Pancreas (tissue), 10 donors: ENCODE data around the gene IL4I1. TPM values are rescaled to one million over a fixed set of nuclear protein-coding genes. Genes with fewer than 3 reads are reported as not detected.

ENCODE experiments used
- ATAC-seq, 4 donors: fragments of 200-7000 bp; cut with Tn5 transposase; one replicate each; pipeline versions ENCODE4 v1.8.0 to v1.9.1; 2020; ENCODE audit warnings: mild to moderate bottlenecking in 4 of 4, moderate library complexity in 4 of 4
- DNase-seq, 6 donors: peaks; one replicate each; pipeline ENCODE4 v3.0.0-alpha.2; 2020
- FAIRE-seq: peaks from 2 replicates; lab custom pipeline; 2012; peaks lifted over from hg19 to GRCh38; lab: Jason Lieb, UNC
- H3K27ac ChIP-seq, 4 donors: fragments of 200-600 bp; sonication (generic); 1 replicate in 3 of 4; 2 replicates in 1 of 4; pipeline versions ENCODE4 v1.5.0 to v1.8.0; 2020
- H3K27me3 ChIP-seq, 4 donors: fragments of 200-600 bp; one replicate each; pipeline ENCODE4 v1.8.0; 2021
- H3K36me3 ChIP-seq, 3 donors: fragments of 200-600 bp; sonication (generic) in 1 of 3; one replicate each; pipeline versions ENCODE4 v1.5.0 to v1.8.0; 2020 to 2021
- H3K4me1 ChIP-seq, 3 donors: fragments of 200-600 bp; one replicate each; pipeline ENCODE4 v1.8.0; 2021
- H3K4me3 ChIP-seq, 4 donors: fragments of 200-600 bp; sonication (generic) in 2 of 4; one replicate each; pipeline versions ENCODE4 v1.5.0 to v1.8.0; 2020 to 2021
- H3K9me3 ChIP-seq, 4 donors: fragments of 200-600 bp; one replicate each; pipeline ENCODE4 v1.8.0; 2021
- CTCF ChIP-seq, 4 donors: fragments of 200-600 bp; sonication (generic) in 3 of 4; IDR thresholded peaks; one replicate each; pipeline versions ENCODE4 v1.5.0 to v1.8.0; 2021; ENCODE audit warnings: antibody characterized with exemption in 4 of 4
- WGBS, 2 donors: extraction: QIAGEN DNeasy Blood & Tissue Kit; methylation state at CpG; one replicate each; pipeline ENCODE4 v1.1.7; 2013; 5-methylcytosine and 5-hydroxymethylcytosine counted together
- intact Hi-C, 3 donors: fragments of 100-400 bp; cut with DNase I; formaldehyde crosslinking; loops; one replicate each; pipeline versions ENCODE4 v1.11.1 to v1.14.2; 2022
- polyA plus RNA-seq, 2 donors: library from polyadenylated mRNA; stranded (reverse); fragments of 200-250 nt; gene quantifications; one replicate each; pipeline ENCODE4 v1.2.3, GENCODE V29; 2013
- total RNA-seq, 6 donors: library from RNA; stranded (reverse); fragmentation: NEBNext Ultra II Directional in 4 of 6; extraction: Animal tissue kit (Norgen Biotek cat#: 25700) in 4 of 6; gene quantifications; one replicate each; pipeline versions ENCODE4 v1.2.1 to v1.2.4, GENCODE V29; 2021 to 2023
- donor health status: healthy with polysubstance abuse.
- donor health status: DM: no; HTN: no; CAD: no; lungs with moderate emphysema.
- donor health status: DM: no; HTN: no; CAD: no.
- donor health status: control.
- donor health status: control.
- donor health status: Bipolar disorder and iron deficiency.
- donor health status: DM: yes; HTN: yes; CAD: no.
- donor health status: DM: no; HTN: no; CAD: no.
- donor health status: DM: no; HTN: no; CAD: no.
- donor health status: DM: yes; HTN: yes; CAD: no.

Gene IL4I1
- total and polyA plus RNA-seq, 8 donors: 0.23 to 4.0 (median 0.63) TPM

- Histone ChIP-seq H3K4me3 (peak overlapping the region in 1 of 4 donors; percentile 90), H3K9me3 (no peaks in the 10 kb centered on the region), H3K27me3 (no peaks in the 10 kb centered on the region), H3K4me1 (peaks cover 9 to 13% (median 9%) of the 10 kb centered on the region in 3 donors), H3K27ac (no peak overlapping the region), H3K36me3 (no peaks in the 10 kb centered on the region)
- ATAC-seq (no peak), DNase-seq (peak in 2 of 6 donors; percentile 57 to 61), FAIRE-seq (no peak)
- intact Hi-C loops: no loop called here
- TF ChIP-seq CTCF (IDR thresholded peaks at IDR 0.05): no peak
- 58 to 62% methylated on average over 15 of the region's 15 CpGs for WGBS, 2 donors
Measured at GRCh38 chr19:49930483-49931011, 33.9 kb upstream of the IL4I1 start.

- DNase-seq: peak in 5 of 6 donors; percentile 89 to 96 (median 93)
Measured at GRCh38 chr19:49929611-49930482, 33.2 kb upstream of the IL4I1 start.

DNA sequence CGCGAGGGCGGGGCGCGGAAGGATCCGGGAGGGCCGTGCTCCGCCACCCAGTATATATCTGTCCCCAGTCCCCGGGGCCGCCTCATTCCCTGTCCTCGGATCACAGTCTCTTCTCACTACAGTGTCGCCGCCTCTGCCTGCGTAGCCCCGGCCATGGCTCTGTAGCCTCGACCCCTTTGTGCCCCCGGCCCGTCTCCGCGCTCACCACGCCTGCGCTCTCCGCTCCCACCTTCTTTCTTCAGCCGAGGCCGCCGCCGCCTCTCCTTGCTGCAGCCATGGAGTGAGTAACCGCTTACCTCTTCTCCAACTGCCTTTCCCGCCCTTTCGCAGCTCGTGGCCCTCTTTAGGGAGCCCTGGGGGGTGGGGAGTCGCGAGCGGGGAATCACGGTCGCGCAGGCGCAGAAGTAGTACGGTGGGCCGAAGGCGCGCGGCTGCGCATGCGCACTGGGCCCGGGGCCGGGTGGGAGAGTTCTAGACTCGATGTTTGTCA is 32.5 kb upstream of the IL4I1 start, which contains the start of the genes ATF5 and NUP62:
Gene ATF5, plus strand, starts transcription at position 85 of the 490 bp plus-strand sequence. CDS start 1,646 bp downstream, outside the sequence.
Gene NUP62, minus strand, starts transcription at position 384 of the 490 bp plus-strand sequence. CDS start 19,697 bp downstream, outside the sequence.
- Histone ChIP-seq H3K4me1 (peaks cover 9 to 13% (median 9%) of the 10 kb centered on the region in 3 donors), H3K27me3 (no peaks in the 10 kb centered on the region), H3K36me3 (no peaks in the 10 kb centered on the region), H3K9me3 (no peaks in the 10 kb centered on the region), H3K4me3 (peak within 1 kb of the TSS; percentile 63 to 90 (median 85)), H3K27ac (peak within 1 kb of the TSS; percentile 67 to 93 (median 87))
- no peak for FAIRE-seq
- 0 to 1% methylated on average over 40 to 48 of the region's 48 CpGs for WGBS, 2 donors
- no peak for TF ChIP-seq CTCF (IDR thresholded peaks at IDR 0.05)
- peak; percentile 76 to 90 (median 82) for ATAC-seq
- intact Hi-C loops: no loop called here
- peak; percentile 84 to 98 (median 90) for DNase-seq

More at GRCh38 chr19:49929611-49930482, 33.2 kb upstream of the IL4I1 start:
- ATAC-seq: peak; percentile 86 to 92 (median 88)
- peaks cover 9 to 13% (median 9%) of the 10 kb centered on the region in 3 donors for H3K4me1 ChIP-seq
- no peaks in the 10 kb centered on the region for H3K36me3 ChIP-seq
- intact Hi-C loops: no loop called here
- peak; percentile 70 for FAIRE-seq
- no peaks in the 10 kb centered on the region for H3K27me3 ChIP-seq
- no peaks in the 10 kb centered on the region for H3K9me3 ChIP-seq
- peak overlapping the region; percentile 63 to 90 (median 85) for H3K4me3 ChIP-seq
- H3K27ac ChIP-seq: peak overlapping the region; percentile 67 to 93 (median 87)
- TF ChIP-seq CTCF (IDR thresholded peaks at IDR 0.05): peak in 1 of 4 donors; percentile 17
- WGBS, 2 donors: 3 to 4% methylated on average over 43 of the region's 43 CpGs

- peaks cover 0 to 9% (median 0%) of the 10 kb centered on the region in 3 donors for H3K36me3 ChIP-seq
- TF ChIP-seq CTCF (IDR thresholded peaks at IDR 0.05): no peak
- H3K4me3 ChIP-seq: peak overlapping the region in 1 of 4 donors; percentile 90
- no peaks in the 10 kb centered on the region for H3K27me3 ChIP-seq
- peaks cover 9 to 13% (median 9%) of the 10 kb centered on the region in 3 donors for H3K4me1 ChIP-seq
- intact Hi-C loops: no loop called here
- H3K9me3 ChIP-seq: no peaks in the 10 kb centered on the region
- 74 to 78% methylated on average over 14 of the region's 14 CpGs for WGBS, 2 donors
- DNase-seq: peak in 1 of 6 donors; percentile 9
- no peak overlapping the region for H3K27ac ChIP-seq
- FAIRE-seq: no peak
- no peak for ATAC-seq
Measured at GRCh38 chr19:49927526-49928264, 31.0 kb upstream of the IL4I1 start.
